Spleen (tissue), 7 donors: ENCODE measurements around the gene ANP32A.

ENCODE experiments used
- POLR2AphosphoS5 ChIP-seq, 3 donors: sonication (generic); formaldehyde crosslinking; IDR thresholded peaks; one replicate each; pipeline ENCODE4 v1.5.1; 2017; ENCODE audit warnings: antibody characterized with exemption in 3 of 3
- TF ChIP-seq, protein P1 (sequence below), 11 experiments: fragments of 200-600 bp in 7 of 11; fragments of 450-650 bp in 4 of 11; sonication (generic) in 4 of 11; IDR thresholded peaks in 8 of 11; conservative IDR thresholded peaks in 3 of 11; 1 replicate in 7 of 11; 2 replicates in 4 of 11; pipeline versions ENCODE4 v1.4.0 to v1.8.0; 2016 to 2021; ENCODE audit warnings: antibody characterized with exemption in 11 of 11, inconsistent platforms in 4 of 11, mild to moderate bottlenecking in 1 of 11
- donor health status: DM: no; HTN: no; CAD: no; lungs with moderate emphysema.
- donor health status: DM: no; HTN: no; CAD: no.
- donor health status: DM: no; HTN: no; CAD: no.

DNA sequence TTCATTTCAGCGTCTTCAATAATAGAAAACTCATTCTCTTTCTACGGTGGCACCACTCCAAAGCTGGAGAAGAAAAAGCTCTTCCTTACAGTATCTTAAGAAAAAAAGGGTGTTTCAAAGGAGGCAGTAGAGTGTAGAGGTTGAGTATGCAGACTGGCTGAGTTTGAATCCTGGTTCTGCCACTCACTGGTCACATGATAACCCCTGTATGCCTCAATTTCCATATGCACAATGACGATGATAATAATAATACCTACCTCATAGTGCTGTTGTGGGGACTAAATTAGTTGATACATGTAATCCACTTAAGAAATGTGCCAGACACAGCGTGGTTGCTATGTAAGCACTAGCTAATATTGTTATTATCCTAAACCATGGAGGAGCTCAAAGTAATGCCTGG lies 4.5 kb downstream of the ANP32A start:
- TF ChIP-seq, protein P1, sequence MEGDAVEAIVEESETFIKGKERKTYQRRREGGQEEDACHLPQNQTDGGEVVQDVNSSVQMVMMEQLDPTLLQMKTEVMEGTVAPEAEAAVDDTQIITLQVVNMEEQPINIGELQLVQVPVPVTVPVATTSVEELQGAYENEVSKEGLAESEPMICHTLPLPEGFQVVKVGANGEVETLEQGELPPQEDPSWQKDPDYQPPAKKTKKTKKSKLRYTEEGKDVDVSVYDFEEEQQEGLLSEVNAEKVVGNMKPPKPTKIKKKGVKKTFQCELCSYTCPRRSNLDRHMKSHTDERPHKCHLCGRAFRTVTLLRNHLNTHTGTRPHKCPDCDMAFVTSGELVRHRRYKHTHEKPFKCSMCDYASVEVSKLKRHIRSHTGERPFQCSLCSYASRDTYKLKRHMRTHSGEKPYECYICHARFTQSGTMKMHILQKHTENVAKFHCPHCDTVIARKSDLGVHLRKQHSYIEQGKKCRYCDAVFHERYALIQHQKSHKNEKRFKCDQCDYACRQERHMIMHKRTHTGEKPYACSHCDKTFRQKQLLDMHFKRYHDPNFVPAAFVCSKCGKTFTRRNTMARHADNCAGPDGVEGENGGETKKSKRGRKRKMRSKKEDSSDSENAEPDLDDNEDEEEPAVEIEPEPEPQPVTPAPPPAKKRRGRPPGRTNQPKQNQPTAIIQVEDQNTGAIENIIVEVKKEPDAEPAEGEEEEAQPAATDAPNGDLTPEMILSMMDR (IDR thresholded peaks at IDR 0.05 in 8 of 11, conservative IDR thresholded peaks at IDR 0.05 in 3 of 11), result no peak
- no peak for TF ChIP-seq POLR2AphosphoS5 (IDR thresholded peaks at IDR 0.05)
